Astrocyte of the hippocampus (primary cell): Measurements from ENCODE around the gene TBC1D8.

Source experiments
- DNase-seq: peaks from one replicate; pipeline ENCODE4 v3.0.0; 2011; ENCODE audit warnings: low read depth, low spot score

Gene TBC1D8

DNA sequence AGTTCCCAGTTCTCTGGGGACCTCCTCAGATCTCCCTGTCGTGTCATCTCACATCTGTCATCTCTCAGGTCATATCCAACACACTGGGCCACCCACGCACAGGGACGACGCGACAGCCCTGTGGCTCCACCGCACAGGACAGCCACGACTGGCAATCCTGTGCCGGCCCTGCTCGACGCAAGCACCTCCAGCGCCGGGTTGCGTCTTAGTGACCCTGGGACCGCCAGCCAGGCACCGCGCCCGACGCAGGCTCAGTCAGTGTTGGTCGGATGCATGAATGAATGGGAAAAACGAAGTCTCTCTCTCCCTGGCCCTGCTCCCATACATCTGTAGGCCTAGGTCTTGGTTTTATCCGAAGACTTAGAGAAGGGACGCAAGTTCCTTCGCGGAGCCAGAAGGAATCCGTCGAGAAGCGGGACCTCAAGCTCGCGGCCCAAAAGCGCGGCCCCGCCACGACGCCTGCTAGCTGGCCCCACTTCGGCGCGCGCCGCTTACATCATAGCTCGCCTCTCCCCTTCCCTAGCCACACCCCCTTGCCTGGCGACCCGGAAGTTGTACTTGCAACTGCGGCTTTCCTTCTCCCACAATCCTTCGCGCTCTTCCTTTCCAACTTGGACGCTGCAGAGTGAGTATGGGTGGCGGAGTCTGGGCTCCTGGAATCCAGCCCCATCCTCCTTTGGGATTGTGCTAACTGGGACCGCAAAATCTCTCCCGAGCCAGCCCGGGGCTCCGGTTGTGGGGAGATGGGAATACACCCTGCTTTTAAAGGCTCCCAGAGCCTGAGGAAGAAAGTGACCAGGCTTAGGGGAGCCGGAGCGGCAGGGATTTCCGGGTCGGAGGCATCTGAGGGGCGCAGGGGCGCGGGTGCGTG is 149.3 kb downstream of the TBC1D8 start, which contains the start of gene RPL31:
Gene RPL31, plus strand, starts transcription at position 599 of the 871 bp plus-strand sequence. CDS start 413 bp downstream, outside the sequence.
- DNase-seq: peak; percentile 98

DNA sequence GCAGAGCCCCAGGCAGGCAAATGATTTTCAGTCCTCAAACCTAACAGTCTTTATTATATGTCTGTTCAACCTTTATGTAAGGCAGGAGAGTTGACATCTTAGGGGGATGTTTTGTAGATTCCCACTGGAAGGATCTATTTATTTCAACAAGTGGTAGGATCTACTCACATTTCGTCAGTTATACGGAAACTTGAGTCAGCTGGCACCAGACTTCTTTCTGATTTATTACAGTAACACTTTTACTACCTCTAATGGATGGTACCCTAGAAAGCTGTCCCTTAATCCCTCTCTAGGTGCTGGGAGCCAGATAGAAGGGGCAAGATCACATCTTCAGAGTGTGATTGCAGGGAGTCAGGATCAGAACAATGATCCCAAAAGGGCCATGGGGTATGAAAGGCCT is 151.2 kb downstream of the TBC1D8 start:
- no peak for DNase-seq

DNA sequence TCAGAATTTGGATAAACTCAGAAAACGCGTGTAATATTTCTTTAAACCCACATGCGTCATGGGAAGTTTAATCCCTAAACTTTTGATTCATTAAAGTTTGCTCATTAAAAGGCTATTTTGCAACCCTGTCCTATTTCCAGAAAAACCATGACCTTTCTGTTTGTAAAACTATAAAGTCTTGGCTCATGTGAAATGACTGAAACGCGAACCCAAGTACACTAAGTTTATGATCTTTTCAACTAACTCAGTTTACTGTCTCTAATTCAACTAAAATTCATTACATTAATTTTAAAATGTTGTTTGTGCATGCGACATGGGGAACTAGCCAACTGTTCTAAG is 153.0 kb downstream of the TBC1D8 start:
- no peak for DNase-seq

DNA sequence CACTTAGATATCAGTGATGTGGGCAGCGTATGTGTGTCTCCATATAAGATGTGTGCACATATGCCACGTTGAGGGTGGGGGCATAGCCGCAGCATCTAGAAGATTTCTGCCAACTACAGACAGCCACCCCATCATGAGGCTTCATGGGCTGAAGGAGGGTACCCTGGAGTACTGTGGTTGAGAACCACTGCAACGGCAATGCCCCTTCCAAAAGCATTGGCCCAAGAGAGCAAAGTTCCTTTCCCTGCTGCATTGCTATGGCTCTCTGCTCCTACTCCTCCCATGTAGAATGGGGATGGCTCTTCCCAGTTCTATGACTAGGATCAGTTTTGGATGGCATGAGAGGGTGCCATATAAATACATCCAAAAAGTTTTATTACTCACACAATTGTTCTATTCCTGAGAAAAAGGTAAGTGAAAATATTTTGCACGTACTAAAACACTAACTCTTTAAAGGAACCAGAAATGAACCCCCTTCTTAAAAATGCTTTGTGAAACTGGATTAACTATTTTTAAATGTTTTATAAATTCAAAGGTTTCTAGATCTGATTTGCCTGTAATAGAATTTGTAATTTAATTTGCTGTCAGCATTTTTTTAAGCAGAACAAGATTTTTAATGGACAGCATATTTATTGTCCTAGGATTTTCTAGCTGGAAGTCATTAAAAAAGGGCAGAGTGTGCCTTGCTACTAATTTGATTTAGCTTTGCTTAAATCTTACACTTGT is 153.5 kb downstream of the TBC1D8 start:
- no peak for DNase-seq

DNA sequence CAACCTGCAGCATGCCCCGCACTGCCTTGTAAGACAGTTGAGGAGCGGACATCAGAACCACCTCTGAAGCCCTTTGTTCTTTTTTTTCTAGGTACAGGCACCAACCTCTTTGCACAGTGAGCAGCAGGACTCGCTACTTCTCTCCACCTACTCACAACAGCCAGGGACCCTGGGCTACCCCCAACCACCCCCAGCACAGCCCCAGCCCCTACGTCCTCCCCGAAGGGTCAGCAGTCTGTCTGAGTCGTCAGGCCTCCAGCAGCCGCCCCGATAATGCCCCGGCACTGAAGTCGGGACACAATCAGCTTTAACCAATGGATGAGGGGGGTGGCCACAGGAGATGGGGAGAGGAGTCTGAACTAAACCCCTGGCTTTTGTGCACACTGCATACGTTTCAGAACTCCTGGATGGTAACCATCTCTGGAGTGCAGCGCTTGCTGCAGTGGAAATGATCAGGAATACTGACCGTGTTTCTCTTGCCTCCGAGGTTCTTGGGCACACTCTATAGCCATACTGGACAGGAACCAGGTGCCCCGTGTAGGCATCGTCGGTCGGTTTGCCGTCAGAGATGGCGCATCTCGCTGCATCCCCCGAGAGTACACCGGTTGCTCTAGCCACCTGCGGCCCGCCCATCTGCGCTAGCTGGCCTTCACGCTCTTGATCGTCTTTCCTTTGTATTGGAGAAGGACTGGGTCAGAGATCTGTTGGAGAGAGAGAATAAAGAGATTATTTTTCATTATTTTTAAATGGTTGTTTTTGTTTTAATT is 155.7 kb downstream of the TBC1D8 start:
- no peak for DNase-seq

DNA sequence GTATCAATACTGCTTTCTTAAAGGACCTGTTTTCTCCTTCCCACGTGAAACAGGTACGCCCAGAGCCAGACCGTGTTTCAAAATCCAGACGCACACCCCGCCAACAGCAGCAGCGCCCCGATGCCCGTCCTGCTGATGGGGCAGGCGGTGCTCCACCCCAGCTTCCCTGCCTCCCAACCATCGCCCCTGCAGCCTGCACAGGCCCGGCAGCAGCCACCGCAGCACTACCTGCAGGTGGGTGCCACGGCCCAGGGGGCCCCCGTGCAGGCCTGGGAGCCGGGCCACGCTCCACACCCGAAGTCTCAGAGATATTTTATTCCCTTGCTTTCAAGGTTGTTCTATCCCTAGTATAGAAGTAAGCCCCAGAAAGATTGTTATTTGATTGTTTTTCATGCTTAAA is 157.9 kb downstream of the TBC1D8 start:
- DNase-seq: no peak

DNA sequence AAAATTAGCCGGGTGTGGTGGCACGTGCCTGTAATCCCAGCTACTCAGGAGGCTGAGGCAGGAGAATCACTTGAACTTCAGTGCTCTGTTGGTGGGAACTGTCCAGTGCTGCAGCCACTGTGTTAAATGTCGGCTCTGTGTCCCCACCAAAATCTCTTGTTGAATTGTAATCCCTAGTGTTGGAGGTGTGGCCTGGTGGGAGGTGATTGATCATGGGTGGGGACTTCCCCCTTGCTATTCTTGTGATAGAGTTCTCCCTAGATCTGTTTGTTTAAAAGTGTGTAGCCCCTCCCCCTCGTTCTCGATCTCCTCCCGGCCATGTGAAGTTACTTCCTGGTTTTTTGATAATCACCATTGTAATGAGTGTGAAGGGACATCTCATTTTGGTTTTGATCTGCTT is 158.9 kb downstream of the TBC1D8 start:
- no peak for DNase-seq

DNA sequence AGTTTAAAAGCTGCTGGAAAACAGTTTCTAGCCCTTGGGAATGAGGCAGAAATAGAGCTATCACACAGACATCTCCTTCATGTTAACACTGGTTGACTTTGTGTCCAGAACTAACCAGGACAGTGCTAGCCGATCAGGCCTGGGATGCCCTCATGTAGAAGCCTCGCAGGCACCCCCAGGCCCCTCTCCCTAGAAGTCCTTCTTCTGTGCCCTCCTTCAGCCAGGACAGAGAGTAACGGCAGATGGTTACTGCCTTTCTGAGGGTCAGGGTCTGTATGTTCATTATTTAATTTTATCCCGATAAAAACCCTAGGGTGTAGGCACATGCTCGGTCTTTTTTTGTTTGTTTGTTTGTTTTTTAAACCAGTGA is 159.8 kb downstream of the TBC1D8 start:
- DNase-seq: no peak

DNA sequence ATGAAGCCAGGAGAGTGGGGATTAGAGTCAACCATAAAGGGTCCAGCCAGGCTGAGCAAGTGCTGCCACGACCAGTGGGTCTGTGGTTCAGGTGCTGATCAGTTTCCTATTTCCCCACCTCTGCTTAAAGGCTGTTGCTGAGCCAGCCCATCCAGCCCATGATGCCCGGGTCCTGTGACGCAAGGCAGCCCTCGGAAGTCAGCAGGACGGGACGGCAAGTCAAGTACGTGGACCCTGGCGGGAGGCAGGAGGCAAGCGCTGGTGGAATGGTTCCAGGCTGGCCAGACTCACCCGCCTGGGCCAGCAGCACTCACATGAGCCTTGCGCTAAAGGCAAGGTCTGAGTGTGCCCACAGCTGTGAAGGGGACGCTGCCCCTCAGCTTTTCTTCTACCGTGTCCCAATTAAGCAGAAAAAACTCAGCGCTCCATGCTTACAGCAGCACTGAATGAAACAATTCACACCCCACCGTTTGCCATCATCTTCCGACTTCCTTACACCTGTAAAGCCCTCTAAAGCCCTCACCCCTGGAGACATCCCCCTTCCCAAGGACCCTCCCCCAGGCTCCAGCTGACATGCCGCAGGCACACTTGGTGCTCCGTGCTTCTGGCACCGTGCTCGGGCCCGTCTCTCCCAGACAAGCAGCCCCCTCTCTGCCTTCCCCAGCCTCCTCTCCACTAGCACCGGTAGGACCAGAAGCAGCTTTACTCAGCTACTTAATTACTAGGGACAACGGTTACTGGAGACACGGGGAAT is 160.4 kb downstream of the TBC1D8 start:
- no peak for DNase-seq

DNA sequence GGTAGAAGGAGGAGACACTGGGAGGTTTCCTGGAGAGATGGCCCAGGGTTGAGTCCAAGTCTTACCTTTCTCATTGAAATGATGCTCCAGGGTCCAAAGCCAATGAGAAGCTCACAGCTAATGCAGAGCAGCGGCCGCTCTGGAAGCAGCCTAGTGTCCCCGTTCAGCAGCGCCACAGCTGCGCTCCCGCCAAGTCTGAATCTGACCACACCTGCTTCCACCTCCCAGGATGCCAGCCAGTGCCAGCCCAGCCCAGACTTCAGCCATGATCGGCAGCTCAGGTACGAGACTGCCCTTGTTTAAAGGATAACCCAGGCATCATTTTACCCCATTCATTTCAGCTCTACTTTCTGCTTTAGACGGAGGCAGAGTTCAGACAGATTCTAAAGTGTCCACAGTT is 161.0 kb downstream of the TBC1D8 start:
- DNase-seq: no peak

DNA sequence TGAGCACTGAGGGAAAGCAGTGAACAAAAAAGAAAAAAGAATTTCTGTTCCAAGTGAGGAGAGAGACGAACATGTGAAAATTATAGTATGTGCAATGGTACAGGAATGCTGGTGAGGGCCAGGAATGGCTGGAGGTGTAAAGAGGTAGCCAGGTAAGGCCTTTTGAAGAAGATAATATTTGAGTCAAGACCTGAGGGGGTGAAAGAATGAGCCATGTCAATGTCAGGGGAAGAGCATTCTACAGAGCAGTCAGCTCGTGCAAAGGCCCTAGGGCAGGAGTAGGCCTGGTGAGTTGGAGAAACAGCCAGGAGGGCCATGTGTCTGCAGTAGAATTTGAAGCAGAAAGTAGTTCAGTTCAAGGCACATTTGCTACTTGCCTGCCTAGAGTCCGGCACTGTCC is 161.5 kb downstream of the TBC1D8 start:
- no peak for DNase-seq

DNA sequence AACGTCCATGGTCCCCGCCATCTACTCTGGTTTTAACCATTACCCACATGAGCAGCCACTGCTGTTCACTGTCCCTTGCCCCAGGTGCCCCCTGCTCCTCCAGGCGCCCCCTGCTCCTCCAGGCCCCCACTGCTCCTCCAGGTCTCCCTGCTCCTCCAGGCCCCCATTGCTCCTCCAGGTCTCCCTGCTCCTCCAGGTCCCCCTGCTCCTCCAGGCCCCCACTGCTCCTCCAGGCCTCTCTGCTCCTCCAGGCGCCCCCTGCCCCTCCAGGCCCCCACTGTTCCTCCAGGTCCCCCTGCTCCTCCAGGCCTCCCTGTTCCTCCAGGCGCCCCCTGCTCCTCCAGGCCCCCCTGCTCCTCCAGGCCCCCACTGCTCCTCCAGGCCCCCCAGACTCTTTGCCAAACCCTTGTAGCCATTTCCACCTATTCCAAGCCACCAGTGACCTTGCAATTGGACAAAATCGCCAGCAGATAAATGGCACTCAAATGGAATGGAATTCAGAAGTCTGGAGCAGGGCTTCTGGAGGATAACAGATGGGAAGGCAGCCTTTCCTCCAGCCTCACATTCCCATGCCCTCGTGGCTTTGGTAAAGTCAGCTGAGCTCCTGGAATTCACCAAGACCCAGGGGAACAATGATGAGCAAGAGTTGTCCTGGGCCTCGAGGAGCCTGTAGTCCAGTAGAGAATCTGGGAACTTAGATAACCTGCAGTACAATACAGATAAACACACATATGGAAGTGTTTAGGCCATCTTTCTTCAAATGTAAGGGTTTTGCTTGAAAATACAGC is 162.4 kb downstream of the TBC1D8 start:
- DNase-seq: no peak

DNA sequence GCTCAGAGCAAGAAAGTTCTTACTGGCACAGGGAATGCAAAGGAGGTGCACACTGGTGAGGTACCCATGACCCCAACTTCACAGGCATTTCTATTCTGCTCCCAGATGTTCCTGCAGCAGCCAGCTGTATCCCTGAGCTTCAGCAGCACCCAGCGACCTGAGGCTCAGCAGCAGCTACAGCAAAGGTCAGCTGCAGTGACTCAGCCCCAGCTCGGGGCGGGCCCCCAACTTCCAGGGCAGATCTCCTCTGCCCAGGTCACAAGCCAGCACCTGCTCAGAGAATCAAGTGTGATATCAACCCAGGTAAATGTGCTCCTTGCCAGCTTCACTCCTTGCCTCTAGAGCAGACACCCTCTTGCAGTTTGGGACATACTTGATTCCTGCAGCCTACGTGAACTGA is 163.2 kb downstream of the TBC1D8 start:
- DNase-seq: no peak

DNA sequence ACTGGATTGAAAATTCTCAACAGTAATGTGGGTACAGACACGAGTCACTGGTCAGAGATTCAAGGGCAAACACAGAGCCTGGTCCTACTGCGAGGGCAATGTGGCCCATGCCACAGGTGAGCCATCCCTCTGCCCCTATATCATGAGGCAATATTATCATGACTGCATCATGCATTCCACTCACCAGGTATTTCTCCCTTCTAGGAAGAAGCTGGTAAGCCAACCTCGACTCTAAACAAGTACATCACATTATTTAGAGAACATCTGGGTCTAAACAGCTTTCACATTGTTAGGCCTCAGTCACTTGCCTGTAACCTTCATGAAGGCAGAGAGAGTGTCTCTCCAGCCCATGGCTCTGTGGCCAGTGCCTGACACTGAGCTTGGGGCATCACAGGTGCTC is 163.6 kb downstream of the TBC1D8 start:
- no peak for DNase-seq

DNA sequence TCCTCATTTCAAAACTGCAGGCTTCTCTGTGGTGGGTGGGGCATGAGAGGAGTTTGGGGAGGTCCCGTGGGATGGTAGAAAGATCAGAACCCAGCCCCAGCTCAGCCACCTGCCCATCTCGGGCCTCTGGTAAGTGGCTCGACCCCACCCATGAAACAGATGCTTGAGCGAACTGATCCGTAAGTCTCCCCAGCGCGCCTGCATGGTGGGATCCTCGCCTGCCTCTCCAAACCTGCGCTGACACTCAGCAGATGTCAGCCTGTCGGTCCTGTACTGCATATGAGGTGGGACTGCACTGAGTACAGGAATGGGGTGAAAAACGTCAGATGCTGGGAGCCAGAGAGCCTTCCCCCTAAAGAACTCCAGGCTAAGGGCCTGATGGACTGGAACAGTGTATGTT is 165.0 kb downstream of the TBC1D8 start:
- no peak for DNase-seq

DNA sequence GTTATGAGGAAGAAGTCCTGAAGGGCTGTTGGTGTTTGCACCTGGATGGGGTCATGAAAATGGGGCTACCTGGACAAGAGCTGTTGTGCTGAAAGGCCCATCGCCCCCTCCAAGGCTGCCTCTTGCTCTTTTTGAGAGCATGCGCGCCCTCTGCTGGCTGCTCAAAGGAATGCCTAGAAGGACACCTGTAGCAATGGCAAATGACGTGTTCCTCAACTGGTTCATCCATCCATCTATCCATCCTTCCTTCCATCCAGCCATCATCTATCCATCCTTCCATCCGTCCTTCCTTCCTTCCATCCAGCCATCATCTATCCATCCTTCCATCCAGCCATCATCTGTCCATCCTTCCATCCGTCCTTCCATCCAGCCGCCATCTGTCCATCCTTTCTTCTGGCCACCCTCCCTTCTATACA is 166.3 kb downstream of the TBC1D8 start:
- peak; percentile 85 for DNase-seq

DNA sequence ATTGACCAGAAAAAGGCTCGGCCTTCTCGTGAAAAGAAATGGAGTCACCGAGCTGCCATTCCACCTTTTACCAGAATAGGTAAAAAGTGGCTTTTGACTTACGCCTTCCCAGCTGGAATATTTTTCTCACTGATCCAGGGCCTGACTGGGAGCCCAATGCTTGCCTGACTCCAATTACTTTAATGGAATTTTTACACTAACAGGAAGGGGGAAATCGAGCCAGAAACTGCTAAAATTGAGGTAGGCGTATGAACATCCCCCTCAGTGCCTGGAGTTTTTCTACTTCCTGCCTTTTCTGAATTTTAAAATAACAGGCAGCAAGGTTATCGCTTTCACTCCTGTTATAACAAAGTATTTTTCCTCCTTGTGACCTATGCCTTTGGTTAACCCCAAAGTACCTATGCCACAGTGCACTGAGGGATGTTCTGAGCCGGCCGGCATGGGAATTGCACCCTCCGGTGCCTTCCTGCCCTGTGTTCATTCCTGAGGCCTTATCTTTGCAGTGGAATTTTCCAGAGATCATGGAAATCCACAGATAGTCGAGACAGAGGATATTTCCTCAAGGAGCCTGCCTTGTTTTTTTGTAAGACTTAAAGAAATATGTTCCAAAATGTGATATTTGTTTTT is 167.4 kb downstream of the TBC1D8 start:
- DNase-seq: peak; percentile 10

DNA sequence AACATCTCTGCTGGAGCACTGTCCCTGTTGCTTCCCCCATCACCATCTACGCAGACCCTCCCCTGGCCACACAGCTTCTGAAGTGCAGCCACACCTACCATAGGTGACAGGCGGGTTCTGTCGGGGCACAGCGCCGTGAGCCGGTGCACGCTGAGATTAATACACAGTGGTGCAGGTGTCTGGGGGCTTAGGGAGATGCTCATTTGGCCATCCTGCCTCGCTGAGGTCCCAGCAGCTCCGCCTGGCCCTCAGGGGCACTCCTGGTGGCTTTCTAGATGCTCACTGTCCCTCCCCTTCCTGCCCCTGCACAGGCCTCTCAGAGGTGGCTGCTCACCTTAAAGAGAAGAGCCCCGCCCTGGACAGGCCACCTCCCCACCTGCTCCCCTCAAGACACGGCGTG is 168.0 kb downstream of the TBC1D8 start:
- DNase-seq: no peak

DNA sequence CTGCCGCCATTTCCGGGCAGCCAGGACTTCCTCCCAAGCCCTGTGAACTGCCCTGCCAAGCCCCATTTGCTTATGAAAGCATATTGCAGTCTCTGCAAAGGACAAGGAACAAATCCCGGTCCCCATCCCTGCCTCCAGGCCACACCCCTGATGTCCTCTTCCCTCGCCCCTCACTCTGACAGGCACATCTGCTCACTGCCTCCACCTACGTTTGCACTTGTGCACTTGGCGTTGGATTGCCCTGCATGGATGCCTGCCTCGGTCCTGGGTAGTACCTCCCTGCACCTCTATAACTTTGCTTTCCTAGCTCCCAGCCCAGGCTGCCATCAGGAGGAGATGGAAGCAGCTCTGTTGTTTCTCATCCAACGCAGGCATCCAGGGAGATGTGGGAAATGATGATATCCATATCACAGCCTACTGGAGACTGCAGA is 168.7 kb downstream of the TBC1D8 start:
- DNase-seq: no peak

DNA sequence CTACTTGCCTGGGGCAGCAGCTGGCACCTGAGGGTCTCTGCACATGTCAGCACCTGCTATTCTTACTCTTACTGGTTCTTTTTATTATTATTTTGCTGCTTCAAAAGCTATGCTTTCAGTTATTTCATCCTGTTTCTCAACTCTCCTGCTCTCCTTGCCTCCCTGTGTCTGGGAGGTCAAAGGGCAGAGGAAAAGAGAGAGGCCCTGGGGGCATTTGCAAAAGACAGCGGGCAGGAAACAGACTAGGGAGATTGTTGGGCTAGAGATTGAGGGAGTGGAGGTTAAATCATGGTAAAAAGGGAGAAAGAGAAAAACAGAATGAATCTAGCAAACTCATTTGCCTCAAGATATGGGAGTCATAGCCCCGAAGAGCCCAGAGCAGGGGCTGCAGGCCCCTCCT is 170.2 kb downstream of the TBC1D8 start:
- DNase-seq: no peak
